ENCODE results near the gene PPP1R3A.
"Not testable (repeated sequence)": the region's sequence is repeated elsewhere in the genome, so short reads cannot be mapped to it uniquely, and the experiment has no call there.

Gene PPP1R3A, protein sequence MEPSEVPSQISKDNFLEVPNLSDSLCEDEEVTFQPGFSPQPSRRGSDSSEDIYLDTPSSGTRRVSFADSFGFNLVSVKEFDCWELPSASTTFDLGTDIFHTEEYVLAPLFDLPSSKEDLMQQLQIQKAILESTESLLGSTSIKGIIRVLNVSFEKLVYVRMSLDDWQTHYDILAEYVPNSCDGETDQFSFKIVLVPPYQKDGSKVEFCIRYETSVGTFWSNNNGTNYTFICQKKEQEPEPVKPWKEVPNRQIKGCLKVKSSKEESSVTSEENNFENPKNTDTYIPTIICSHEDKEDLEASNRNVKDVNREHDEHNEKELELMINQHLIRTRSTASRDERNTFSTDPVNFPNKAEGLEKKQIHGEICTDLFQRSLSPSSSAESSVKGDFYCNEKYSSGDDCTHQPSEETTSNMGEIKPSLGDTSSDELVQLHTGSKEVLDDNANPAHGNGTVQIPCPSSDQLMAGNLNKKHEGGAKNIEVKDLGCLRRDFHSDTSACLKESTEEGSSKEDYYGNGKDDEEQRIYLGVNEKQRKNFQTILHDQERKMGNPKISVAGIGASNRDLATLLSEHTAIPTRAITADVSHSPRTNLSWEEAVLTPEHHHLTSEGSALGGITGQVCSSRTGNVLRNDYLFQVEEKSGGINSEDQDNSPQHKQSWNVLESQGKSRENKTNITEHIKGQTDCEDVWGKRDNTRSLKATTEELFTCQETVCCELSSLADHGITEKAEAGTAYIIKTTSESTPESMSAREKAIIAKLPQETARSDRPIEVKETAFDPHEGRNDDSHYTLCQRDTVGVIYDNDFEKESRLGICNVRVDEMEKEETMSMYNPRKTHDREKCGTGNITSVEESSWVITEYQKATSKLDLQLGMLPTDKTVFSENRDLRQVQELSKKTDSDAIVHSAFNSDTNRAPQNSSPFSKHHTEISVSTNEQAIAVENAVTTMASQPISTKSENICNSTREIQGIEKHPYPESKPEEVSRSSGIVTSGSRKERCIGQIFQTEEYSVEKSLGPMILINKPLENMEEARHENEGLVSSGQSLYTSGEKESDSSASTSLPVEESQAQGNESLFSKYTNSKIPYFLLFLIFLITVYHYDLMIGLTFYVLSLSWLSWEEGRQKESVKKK

DNA sequence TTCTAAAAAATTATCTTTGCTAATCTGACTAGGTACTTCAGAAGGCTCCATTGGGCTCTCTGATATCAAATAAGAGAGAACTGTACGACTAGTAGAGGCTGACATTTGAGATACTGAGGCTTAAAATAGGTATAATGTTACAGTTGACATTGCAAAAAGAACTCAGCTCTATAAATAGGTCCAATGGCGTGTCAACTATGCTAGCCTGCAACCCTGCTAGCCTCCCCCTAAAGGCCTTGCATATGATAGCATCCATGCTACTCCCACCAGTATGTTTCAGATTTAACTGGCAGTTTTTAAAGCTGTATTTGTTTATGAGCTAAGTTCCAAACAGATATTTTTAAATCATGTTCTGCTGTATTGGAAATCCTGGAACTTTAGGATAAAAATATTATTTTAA is at the start of gene PPP1R3A:
Gene PPP1R3A (minus strand): TSS at position 64 of the 400 bp plus-strand sequence. CDS start 13 bp downstream, at position 51.
- DNase-seq (ENCODE audit: low read depth in 3 of 3) = no peak

DNA sequence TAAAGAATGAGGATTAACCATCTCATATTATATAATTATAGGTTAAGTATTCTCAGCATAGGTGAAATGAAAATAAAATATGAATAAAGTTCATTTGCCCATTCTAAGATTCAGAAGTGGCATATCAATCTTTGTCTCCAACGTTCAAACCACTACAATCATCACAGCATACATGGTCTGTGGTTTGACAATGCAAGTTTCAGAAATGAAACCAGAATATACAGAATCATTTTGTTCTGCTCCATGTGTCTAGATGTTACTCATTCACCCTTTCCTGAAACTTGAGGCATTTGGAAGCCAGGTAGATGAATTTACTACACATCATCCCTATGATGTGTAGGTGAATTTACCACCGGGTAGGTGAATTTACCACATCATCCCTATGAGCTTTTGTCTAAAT is 44.5 kb upstream of the PPP1R3A start:
- no peak for DNase-seq (ENCODE audit: low read depth in 3 of 3)

DNA sequence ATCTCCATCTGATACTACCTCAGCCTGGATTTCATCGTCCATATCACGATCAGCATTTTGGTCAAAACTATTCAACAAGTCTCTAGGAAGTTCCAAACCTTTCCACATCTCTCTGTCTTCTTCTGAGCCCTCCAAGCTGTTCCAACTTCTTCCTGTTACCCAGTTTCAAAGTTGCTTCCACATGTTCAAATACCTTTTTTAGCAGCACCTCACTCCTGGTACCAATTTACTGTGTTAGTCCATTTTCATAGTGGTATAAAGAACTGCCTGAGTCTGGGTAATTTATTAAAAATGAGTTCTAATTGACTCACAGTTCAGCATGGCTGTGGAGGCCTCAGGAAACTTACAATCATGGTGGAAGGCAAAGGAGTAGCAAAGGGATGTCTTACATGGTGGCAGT is 41.1 kb upstream of the PPP1R3A start:
- DNase-seq (ENCODE audit: low read depth in 3 of 3) = no peak

DNA sequence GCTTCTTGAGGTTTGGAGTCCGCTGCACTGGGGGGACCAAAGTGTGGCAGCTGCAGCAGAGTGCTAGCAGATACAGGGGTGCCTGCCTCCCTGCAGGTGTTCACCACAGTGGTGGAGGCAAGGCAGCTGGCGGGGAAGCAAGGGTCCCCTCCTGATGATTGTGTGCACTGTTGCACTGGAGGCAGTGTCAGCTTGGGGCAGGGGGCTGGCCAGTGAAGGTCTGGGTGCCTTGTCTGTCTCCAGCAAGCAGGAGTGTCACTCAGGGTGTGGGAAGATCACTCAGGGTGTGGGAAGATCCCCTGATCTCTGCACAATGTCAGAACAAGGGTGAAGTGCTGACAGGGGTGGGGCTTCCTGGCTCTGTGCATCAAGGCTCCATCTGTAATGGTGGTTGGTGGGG is 36.3 kb upstream of the PPP1R3A start:
- DNase-seq (ENCODE audit: low read depth in 3 of 3) = no peak

DNA sequence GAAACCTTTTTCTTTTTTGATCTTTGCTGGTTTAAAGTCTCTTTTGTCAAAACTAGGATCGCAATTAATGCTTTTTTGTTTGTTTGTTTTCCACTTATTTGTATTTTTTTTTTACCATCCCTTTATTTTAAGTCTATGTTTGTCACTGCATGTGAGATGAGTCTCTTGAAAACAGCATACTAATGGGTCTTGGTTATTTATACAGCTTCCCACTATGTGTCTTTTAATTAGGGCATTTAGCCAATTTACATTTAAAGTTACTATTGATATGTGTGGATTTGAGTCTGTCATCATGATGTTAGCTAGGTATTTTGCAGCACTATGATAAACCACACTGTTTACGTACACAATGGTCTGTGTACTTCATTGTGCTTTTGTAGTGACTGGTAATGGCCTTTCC is 34.7 kb upstream of the PPP1R3A start:
- DNase-seq (ENCODE audit: low read depth in 3 of 3) = no peak

DNA sequence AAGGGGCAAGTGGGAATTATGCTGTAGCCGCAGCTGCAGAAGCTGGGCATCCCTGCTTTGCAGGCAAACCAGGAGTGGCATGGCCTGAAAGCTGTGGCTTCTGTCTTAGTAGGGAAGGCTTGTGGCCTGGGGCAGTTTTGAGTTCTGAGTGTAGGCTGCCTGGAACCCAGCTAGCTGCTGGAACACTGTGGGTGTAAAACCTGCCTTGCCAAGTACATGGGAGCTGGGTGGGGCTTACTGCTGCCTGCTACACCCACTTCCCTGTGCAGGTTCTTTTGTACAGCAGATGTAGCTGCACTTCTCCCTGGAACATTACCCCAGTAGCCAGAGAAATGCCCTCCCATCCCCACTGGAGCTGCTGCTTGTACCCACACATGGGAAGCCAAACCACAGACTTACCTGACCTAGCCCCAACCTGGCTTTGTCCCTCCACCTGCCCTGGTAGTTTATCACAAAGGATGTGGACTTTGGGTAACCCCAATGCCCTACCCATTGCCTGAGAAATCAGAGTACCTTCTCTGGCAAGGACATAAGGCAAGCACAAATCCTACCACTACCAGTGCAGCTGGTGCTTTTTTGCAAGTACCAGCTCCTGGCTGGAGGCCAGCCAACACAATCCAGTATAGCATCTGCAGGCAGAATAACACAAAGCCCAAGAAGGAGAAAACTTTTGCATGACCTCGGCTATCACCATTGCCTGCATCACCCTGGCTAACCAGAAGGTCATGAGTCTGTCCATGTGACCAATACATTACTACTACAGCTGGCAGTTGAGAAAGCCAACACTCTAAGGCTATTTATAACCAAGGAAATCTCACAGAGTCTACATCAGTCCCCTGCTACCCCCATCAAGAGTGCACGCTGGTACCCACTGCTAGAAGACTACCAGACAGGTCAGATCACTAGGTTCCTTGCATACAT is 26.5 kb upstream of the PPP1R3A start:
- no peak for DNase-seq (ENCODE audit: low read depth in 3 of 3)

DNA sequence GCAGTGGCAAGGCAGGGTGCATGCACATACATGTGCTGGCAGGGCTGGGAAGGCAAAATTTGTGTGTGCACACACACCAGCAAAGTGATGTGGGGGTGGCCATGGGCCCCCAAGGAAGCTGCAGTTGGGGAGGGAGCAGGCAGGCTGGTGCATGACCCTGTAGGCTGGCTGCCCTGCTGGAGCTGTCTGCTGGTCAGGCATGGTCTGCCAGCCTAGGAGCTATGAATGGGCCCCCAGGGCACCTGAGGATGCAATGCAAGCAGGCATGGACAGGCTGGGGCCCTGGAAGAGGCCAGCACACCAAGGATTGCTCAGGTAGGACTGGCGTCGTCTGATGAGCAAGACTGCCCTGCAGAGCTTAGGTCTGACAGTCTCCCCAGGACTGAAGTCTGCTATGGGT is 18.2 kb upstream of the PPP1R3A start:
- DNase-seq (ENCODE audit: low read depth in 3 of 3) = no peak

DNA sequence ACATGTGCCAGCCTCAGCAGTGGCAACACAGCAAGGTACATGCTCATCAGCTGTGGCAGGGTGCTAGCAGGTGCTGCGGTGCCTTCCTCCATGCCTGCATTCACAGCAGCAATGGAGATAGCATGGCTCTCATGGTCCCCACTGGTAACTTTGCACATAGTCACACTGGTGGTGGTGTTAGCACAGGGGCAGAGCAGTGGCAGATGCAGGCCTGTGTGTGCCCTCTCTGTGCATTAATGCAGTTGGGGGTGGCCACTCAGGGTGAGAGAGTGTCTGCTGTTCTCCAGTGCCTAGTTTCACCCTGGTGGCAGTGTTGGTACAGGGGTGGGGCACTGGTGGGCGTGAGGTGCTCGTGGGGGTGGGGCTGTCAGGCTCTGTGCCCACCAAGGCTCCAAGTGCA is 17.7 kb upstream of the PPP1R3A start:
- DNase-seq (ENCODE audit: low read depth in 3 of 3) = no peak

DNA sequence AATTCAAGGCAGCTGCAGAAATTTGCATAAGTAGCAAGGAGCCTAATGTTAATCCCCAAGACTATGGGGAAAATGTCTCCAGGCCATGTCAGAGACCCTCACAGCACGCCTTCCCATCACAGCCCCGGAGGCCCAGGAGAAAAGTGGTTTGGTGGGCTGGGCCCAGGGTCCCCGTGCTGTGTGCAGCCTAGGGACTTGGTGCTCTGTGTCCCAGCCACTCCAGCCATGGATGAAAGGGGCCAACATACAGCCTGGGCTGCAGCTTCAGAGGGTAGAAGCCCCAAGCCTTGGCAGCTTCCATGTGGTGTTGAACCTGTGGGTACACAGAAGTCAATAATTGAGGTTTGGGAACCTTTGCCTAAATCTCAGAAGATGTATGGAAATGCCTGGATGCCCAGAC is 10.6 kb upstream of the PPP1R3A start:
- DNase-seq (ENCODE audit: low read depth in 3 of 3) = not testable (repeated sequence)

DNA sequence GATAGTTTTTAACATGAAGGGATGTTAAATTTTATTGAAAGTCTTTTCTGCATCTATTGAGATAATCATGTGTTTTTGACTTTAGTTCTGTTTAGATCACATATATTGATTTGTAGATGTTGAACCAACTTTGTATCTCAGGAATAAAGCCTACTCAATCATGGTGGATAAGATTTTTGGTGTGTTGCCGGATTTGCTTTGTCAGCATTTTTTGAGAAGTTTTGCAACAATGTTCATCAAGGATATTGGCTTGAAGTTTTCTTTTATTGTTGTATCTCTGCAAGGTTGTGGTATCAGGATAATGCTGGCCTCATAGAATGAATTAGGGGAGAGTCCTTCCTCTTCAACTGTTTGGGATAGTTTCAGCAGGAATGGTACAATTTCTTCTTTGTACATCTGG is 9.3 kb upstream of the PPP1R3A start:
- no peak for DNase-seq (ENCODE audit: low read depth in 3 of 3)

DNA sequence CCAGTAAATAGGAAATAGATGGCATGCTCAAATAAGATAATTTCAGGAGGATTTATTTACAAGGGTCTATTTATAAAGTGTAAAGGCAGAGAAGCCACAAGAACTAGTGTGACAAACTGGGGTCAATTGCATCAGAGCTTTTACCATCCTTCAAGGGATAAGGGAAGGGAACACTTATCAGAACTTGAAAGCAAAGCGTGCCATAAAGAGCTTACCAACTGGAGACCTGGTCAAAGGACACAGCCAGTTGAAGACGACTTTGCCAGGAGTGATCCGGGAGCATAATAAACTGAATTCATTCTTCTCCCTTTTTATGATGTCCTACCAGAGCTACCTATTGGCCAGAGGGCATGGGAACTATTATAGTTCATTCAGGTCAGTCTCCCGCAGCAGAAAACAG is 3.2 kb upstream of the PPP1R3A start:
- no peak for DNase-seq (ENCODE audit: low read depth in 3 of 3)

DNA sequence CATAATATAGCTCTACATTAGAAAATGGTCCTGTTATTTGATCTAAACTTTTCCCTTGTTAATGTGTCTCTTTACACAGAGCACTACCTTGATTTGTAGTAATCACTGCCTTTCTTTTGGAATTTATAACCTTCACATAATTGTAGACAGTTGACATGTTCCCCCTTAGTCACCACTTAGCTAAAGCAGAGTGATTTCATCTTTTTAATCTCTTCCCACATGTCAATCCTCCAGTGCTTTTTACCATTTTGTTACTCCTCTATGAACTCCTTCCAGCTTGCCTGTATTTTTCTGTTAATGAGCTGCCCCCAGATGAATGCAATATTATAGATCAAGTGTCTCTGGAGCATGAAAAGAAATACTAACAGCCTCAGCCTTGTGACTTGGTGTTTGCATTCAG is 2.6 kb upstream of the PPP1R3A start:
- DNase-seq (ENCODE audit: low read depth in 3 of 3) = no peak

DNA sequence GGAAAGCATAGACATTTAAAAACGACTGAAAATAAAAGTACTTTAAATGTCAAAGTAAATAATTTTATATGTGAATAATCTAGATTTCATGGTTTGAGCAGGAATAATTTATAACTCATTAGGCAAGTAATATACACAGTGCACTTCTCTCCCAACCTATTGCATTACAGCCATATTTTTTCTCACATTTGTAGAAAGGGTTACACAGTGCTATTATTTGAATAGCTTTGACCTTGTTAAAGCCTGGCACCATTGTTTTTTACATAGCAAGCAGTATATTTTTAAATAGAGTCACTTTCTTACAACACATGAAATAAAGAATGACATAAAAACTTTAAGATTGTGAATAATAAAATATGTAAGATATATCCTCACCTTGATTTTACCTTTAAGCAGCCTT is 969 bp downstream of the PPP1R3A start:
- DNase-seq (ENCODE audit: low read depth in 3 of 3) = no peak

DNA sequence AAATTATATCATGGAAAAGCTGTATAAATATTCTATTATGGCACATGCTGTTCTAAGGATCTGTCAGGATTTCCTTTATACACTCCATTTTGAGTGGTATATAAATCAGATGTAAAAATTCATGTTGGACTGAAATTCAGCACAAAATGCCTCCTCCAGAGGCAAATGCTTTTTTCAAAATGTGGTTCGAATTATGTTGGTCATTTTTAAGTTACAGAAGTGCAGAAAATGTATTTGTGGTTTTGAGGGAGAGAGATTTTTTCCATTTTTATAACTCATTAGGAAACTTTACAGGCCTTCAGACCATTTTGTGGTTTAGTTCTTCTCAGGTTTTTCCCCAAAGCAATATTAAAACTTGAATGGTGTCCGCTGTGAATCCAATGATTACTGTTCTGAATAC is 2.9 kb downstream of the PPP1R3A start:
- DNase-seq (ENCODE audit: low read depth in 3 of 3) = no peak

DNA sequence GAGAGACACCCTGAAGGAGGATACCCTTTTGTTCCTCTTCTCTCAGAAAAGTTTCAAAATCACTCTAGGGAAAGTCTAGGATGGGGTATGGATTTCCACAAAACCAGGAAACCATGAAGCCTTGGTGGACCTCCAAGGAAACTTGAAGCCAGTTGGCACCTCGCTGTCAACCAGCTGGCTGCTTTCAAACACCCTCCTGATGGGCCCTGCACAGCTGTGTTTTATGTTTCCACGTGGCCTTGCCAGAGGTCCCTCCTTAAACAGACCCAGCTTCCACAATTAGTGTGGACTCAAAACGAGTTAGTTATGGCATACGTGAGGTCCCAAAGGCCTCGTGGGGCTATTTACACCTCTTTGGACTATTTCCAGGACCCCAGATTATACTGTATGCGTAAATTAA is 5.9 kb downstream of the PPP1R3A start:
- DNase-seq (ENCODE audit: low read depth in 3 of 3) = no peak

DNA sequence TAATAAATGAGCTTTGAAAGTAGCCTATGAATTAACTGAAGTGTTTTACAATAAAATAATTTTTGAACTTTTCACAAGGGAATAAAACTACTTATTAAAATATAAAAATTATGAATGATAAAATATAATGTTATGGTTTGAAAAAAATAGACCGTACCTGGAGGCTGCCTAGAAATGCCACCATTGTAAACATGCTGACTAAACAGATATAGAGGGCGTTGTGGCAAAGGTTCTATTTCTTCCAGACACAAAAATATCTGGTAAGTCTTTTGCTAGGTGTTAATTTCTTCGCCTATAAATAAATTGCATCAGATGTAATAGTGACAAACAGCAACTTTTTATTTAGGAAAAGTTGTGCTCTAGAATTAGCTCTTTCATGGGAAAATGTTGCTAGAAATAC is 11.2 kb downstream of the PPP1R3A start:
- DNase-seq (ENCODE audit: low read depth in 3 of 3) = no peak

DNA sequence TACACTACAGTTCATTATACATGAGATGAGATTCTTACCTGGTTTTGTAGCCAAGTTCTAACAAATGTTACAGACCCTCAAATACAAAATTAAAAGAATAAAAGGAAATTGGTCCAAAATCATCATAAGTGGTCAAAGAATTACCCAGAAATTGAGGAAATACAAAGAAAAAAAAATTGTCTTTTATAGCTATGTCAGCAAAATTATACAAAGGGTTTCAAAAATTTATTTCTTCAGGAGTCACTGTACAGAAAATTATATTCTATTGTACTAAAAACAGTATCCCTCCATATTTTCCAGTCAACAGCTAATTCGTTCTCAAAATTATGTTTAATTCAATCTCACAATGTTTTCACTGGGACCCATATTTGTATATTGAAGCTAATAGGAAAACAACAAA is 14.3 kb downstream of the PPP1R3A start:
- no peak for DNase-seq (ENCODE audit: low read depth in 3 of 3)

DNA sequence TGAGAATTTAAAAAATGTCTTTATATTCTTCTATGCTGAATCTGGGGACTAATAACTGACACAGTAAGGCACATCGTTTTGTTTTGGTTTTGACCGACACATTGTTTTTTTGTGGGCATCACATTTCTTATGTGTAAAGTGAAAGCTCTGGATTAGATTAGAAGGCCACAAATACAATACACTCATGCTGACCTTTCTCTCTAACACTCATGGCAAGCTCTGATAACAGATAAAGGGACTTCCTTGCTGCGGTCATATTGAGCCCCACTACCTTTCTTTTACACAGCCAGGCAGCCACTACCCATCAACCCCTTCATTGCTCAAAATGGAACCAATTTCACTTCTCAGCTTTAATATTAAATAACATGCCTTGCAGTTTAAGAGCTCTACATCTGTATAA is 26.0 kb downstream of the PPP1R3A start:
- DNase-seq (ENCODE audit: low read depth in 3 of 3) = no peak

DNA sequence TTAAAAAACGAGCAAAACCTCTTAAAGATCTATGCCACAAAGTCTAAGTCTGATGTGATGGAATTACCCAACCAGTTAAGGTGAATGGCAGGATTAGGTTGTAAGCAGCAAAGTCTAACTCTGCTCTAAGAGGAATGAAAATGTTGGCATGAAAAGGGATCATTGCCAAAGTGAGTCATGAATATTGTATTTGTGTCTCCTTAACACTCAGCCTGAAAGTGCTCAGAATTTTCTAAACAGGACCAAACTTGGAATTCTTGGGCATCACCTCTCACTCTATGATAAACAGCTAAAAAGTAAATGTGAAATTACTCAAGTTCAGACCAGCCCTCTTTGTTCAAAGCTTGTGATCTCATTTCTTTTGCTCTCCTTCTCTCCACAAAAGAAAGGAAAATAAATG is 27.0 kb downstream of the PPP1R3A start:
- DNase-seq (ENCODE audit: low read depth in 3 of 3) = no peak

DNA sequence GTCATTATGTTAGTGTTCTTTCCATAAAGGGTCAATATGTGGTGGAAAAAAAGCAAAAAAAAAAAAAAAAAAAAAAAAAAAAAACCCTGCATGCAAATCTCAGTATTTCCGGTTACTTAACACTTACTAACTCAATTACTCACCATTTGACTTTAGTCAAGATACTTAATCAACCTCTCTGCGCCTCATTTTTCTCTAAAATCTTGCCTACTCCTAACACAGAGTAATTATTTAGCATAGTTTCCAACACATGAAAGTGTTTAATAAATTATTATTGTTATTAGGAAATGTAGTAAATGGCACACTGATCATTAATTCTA is 27.8 kb downstream of the PPP1R3A start:
- no peak for DNase-seq (ENCODE audit: low read depth in 3 of 3)

DNA sequence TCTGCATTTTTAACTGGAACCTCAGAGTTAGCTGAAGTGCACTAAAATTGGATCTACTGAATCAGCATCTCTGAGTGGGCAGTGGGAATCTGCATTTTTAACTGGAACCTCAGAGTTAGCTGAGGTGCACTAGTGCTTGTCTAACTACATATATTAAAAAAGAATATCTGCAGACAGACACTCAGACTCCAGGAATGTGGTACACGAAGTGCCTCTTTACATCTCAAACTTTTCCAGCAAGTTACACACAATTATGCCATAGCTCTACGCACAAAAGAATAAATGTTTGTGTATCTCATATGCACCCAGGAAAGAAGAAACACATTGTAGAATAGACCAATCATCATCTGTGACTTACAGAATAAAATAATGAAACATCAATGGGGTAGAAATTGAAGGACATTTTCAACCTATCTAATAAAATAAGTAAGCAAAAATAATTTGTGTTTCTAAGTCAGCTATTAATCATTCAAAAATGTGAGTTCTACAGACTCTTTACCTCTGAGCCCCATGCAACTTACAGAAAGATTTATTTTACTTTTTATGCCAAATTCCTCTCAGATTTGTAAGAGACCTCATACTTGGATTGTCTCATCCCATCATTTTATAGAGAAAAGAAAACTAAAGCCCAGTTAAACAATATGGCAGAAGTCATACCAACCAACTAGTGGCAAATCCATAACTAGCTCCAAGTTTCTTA is 28.3 kb downstream of the PPP1R3A start:
- no peak for DNase-seq (ENCODE audit: low read depth in 3 of 3)
